ENCODE results near the gene SERPINB11.

GRCh38 chr18:63707816-63708215 lies 5.1 kb downstream of the SERPINB11 start:
- no peak for TF ChIP-seq TAF1 (IDR thresholded peaks at IDR 0.05; ENCODE audit: borderline replicate concordance, low read depth, low read length)
- TF ChIP-seq POLR2A (IDR thresholded peaks at IDR 0.05; ENCODE audit: low read depth, low read length), result no peak
- TF ChIP-seq POLR2AphosphoS5 (IDR thresholded peaks at IDR 0.05; ENCODE audit: low read depth, low read length), result no peak

All from GM12892 (cell line).